SK-N-DZ (cell line): Measurements from ENCODE around the gene FCGR2B.

ENCODE experiments used
- small RNA-seq, 2 experiments: library from RNA; depleted of rRNA; stranded (forward); fragments of <200 nt; gene quantifications; one replicate each; pipeline ENCODE3, GENCODE V24; 2014

The FCGR2B gene

Small RNAs within 50 kb of the gene (small RNA-seq; reads per million reads assigned to genes)
- 0 reads per million in 2 experiments for gene RF00019
